CD1c-positive myeloid dendritic cell (primary cell): ENCODE results near the gene FADD.
A peak's percentile ranks its signal among the peaks of the same experiment; 100 is the strongest.

Experiments used
- DNase-seq: peaks from one replicate; pipeline ENCODE4 v3.0.0-alpha.2; 2016; ENCODE audit errors: extremely low spot score

Gene FADD

GRCh38 chr11:70202920-70203750 is at the start of gene FADD:
FADD (plus strand) TSS chr11:70203296; CDS start chr11:70203460, 164 bp downstream.
- peak; percentile 98 for DNase-seq

GRCh38 chr11:70155386-70155785 is 47.7 kb upstream of the FADD start:
- DNase-seq, result no peak

- no peak for DNase-seq
Measured at GRCh38 chr11:70156291-70157037, 46.6 kb upstream of the FADD start.

- no peak for DNase-seq
Measured at GRCh38 chr11:70158201-70158600, 44.9 kb upstream of the FADD start.

- no peak for DNase-seq
Measured at GRCh38 chr11:70158757-70159389, 44.2 kb upstream of the FADD start.

GRCh38 chr11:70159627-70160570 is 43.2 kb upstream of the FADD start:
- no peak for DNase-seq

GRCh38 chr11:70161043-70161625 is 42.0 kb upstream of the FADD start:
- no peak for DNase-seq

- no peak for DNase-seq
Measured at GRCh38 chr11:70164705-70165104, 38.4 kb upstream of the FADD start.

GRCh38 chr11:70167120-70167519 is 36.0 kb upstream of the FADD start:
- DNase-seq, result no peak

GRCh38 chr11:70167723-70168404 is 35.2 kb upstream of the FADD start:
- no peak for DNase-seq

GRCh38 chr11:70168405-70168754 is 34.7 kb upstream of the FADD start:
- no peak for DNase-seq

- DNase-seq, result no peak
Measured at GRCh38 chr11:70169127-70169526, 34.0 kb upstream of the FADD start.

- DNase-seq, result no peak
Measured at GRCh38 chr11:70169632-70170031, 33.5 kb upstream of the FADD start.

GRCh38 chr11:70170596-70171210 is 32.4 kb upstream of the FADD start:
- no peak for DNase-seq

- DNase-seq, result no peak
Measured at GRCh38 chr11:70173018-70173417, 30.1 kb upstream of the FADD start.

- no peak for DNase-seq
Measured at GRCh38 chr11:70174547-70175235, 28.4 kb upstream of the FADD start.

GRCh38 chr11:70175236-70175698 is 27.8 kb upstream of the FADD start:
- DNase-seq, result no peak

- DNase-seq, result peak; percentile 43
Measured at GRCh38 chr11:70176940-70177689, 26.0 kb upstream of the FADD start.

GRCh38 chr11:70180906-70181305 is 22.2 kb upstream of the FADD start:
- no peak for DNase-seq
